Umbilical cord (tissue), 1 donor: ENCODE data around the gene KIDINS220. TPM values are rescaled to one million over a fixed set of nuclear protein-coding genes. Genes with fewer than 3 reads are reported as not detected.

Source experiments
- total RNA-seq: library from RNA; depleted of rRNA; stranded (reverse); fragments of >200 nt; gene quantifications from one replicate; pipeline ENCODE4 v1.2.3, GENCODE V29; 2014; ENCODE audit warnings: low replicate concordance; ENCODE audit not compliant: insufficient read depth

KIDINS220 gene
- total RNA-seq, 1 donor from 2014 or later: 97.5 TPM

Other genes with a start within 250 kb of the KIDINS220 start
- gene ID2, start 155.6 kb downstream of the KIDINS220 start, total RNA-seq: 133 TPM
- gene MBOAT2, start 166.1 kb upstream of the KIDINS220 start, total RNA-seq: 34.2 TPM